Peyer's patch (tissue), 4 donors: Measurements from ENCODE around the gene SLC22A23. TPM values are rescaled to one million over a fixed set of nuclear protein-coding genes. Genes with fewer than 3 reads are reported as not detected.
"Not testable (repeated sequence)": the region's sequence is repeated elsewhere in the genome, so short reads cannot be mapped to it uniquely, and the experiment has no call there.

ENCODE experiments used
- DNase-seq, 3 donors: peaks; one replicate each; pipeline ENCODE4 v3.0.0-alpha.2; 2017 to 2019
- H3K27ac ChIP-seq, 4 donors: fragments of 200-600 bp; sonication (generic); one replicate each; pipeline ENCODE4 v1.5.1; 2016 to 2019
- H3K27me3 ChIP-seq, 2 donors: fragments of 200-600 bp; sonication (generic); one replicate each; pipeline ENCODE4 v1.5.1; 2019
- H3K36me3 ChIP-seq, 3 donors: fragments of 200-600 bp; sonication (generic); one replicate each; pipeline ENCODE4 v1.5.1; 2016 to 2019
- H3K4me1 ChIP-seq, 4 donors: fragments of 200-600 bp; sonication (generic); one replicate each; pipeline ENCODE4 v1.5.1; 2016 to 2019
- H3K4me3 ChIP-seq, 4 donors: fragments of 200-600 bp; sonication (generic); 1 replicate in 3 of 4; 2 replicates in 1 of 4; pipeline ENCODE4 v1.5.1; 2016 to 2019; ENCODE audit warnings: mild to moderate bottlenecking in 1 of 4
- H3K9me3 ChIP-seq, 4 donors: fragments of 200-600 bp; sonication (generic); one replicate each; pipeline ENCODE4 v1.5.1; 2016 to 2019; ENCODE audit warnings: mild to moderate bottlenecking in 1 of 4
- POLR2A ChIP-seq, 2 donors: fragments of 450-650 bp; IDR thresholded peaks; one replicate each; pipeline ENCODE4 v1.5.1; 2017; ENCODE audit warnings: antibody characterized with exemption in 2 of 2, mild to moderate bottlenecking in 2 of 2, moderate library complexity in 2 of 2
- total RNA-seq, 4 donors: library from RNA; depleted of rRNA; stranded (reverse); fragments of >200 nt; gene quantifications; one replicate each; pipeline ENCODE4 v1.1.0, GENCODE V29; 2016
- TF ChIP-seq, protein P1 (sequence below), 6 experiments: fragments of 450-650 bp in 4 of 6; fragments of 200-600 bp in 2 of 6; sonication (generic) in 1 of 6; IDR thresholded peaks; one replicate each; pipeline ENCODE4 v1.5.1; 2017 to 2019; ENCODE audit warnings: antibody characterized with exemption in 6 of 6, mild to moderate bottlenecking in 3 of 6, moderate library complexity in 1 of 6

Gene SLC22A23
- total RNA-seq, 4 donors from 2014 or later = 22.3 to 145 (median 91.6) TPM

DNA sequence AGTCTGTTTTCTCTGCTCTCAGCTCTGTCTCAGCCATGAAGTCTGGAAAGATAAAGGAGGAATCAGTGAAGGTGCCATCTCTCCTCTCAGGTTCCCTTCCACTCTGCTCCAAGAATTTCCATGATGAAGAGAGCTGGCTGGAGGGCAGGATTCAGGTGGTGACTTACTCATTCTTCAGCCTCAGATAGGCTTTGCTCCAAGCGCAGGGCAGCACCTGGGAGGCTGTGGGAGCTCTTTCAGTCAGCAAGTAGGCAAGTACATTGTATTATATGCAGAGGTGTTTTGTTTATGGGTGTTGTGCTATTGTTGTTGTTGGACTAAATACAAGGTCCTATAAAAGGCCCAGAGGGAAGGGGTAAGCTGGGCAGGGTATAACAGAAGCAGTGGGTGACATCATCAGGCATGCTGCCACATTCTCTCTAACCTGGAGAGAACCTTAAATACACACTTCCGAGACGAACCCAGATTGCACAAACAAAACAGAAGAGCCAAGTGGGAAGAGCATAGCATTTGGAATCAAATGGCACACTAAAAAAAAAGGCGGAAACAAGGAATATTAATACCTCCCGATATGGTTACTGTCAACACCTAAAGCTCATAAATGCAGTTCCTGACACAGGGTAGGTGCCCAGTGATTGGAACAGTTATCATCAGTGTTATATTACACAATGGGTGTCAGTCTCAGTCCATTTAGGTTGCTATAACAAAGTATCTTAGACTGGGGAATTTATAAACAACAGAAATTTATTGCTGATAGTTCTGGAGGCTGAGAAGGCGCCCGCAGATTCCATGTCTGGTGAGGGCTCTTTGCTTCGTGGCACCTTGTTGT lies 212.6 kb downstream of the SLC22A23 start:
- Histone ChIP-seq H3K9me3 (no peaks in the 10 kb centered on the region), H3K27ac (no peak overlapping the region), H3K27me3 (no peaks in the 10 kb centered on the region), H3K4me1 (peaks cover 0 to 16% (median 0%) of the 10 kb centered on the region in 4 donors), H3K4me3 (no peak overlapping the region), H3K36me3 (no peaks in the 10 kb centered on the region)
- TF ChIP-seq, protein P1, sequence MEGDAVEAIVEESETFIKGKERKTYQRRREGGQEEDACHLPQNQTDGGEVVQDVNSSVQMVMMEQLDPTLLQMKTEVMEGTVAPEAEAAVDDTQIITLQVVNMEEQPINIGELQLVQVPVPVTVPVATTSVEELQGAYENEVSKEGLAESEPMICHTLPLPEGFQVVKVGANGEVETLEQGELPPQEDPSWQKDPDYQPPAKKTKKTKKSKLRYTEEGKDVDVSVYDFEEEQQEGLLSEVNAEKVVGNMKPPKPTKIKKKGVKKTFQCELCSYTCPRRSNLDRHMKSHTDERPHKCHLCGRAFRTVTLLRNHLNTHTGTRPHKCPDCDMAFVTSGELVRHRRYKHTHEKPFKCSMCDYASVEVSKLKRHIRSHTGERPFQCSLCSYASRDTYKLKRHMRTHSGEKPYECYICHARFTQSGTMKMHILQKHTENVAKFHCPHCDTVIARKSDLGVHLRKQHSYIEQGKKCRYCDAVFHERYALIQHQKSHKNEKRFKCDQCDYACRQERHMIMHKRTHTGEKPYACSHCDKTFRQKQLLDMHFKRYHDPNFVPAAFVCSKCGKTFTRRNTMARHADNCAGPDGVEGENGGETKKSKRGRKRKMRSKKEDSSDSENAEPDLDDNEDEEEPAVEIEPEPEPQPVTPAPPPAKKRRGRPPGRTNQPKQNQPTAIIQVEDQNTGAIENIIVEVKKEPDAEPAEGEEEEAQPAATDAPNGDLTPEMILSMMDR (IDR thresholded peaks at IDR 0.05) = no peak
- no peak for TF ChIP-seq POLR2A (IDR thresholded peaks at IDR 0.05)
- no peak for DNase-seq

DNA sequence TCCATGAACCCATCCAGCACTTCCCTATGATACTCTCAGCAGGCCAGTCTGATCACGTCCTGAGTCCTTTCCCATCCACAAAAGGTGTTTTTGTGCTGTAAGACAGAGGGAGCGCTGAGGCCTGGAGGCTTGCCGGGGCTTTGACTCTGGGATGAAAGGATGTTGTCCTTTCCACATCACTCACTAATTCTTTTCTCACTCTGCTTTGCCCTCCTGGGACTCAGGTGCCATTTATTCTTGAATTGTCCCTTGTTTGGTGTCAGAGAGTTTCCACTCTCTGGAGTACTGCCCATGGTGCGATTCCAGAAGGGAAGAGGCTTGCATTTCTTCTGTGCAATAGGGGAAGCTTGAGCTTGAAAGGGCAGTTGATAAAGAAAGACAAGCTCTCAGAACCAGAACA lies 214.1 kb downstream of the SLC22A23 start:
- Histone ChIP-seq H3K4me1 (peaks cover 0 to 7% (median 0%) of the 10 kb centered on the region in 4 donors), H3K4me3 (no peak overlapping the region), H3K9me3 (no peaks in the 10 kb centered on the region), H3K36me3 (no peaks in the 10 kb centered on the region), H3K27me3 (no peaks in the 10 kb centered on the region), H3K27ac (no peak overlapping the region)
- DNase-seq = no peak
- TF ChIP-seq, protein P1 (IDR thresholded peaks at IDR 0.05) = no peak
- no peak for TF ChIP-seq POLR2A (IDR thresholded peaks at IDR 0.05)

DNA sequence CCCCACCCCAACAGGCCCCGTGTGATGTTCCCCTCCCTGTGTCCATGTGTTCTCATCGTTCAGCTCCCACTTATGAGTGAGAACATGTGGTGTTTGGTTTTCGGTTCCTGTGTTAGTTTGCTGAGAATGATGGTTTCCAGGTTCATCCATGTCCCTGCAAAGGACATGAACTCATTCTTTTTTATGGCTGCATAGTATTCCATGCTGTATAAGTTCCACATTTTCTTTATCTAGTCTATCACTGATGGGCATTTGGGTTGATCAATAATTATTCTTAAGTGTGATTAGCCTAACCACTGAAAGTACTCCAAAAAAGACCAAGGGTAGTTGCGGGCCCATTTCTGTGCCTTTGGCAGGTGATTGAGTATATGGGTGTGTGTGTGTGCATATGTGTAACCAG lies 215.1 kb downstream of the SLC22A23 start:
- not testable (repeated sequence) for H3K27ac ChIP-seq, H3K9me3 ChIP-seq, H3K27me3 ChIP-seq, DNase-seq, H3K4me3 ChIP-seq, H3K36me3 ChIP-seq, H3K4me1 ChIP-seq

DNA sequence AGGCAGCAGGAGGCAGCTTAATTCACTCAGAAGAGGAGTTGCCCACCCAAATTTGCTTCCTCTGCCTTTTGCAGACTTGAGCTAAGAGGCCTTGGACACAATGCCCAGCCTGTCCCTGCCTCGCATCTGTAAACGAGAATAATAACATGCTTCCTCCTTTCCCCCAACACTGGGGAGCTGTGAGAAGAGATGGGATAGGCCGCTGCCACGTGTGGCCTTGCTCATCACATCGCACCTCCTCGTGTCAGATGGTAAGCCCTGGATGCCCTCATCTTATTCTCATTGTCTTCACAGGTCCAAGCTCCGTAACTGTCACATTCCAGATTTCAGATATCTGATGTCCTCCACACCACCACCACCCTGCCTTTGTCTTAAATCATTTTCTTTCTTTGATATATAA lies 216.3 kb downstream of the SLC22A23 start:
- Histone ChIP-seq H3K4me3 (no peak overlapping the region), H3K4me1 (no peaks in the 10 kb centered on the region), H3K27me3 (no peaks in the 10 kb centered on the region), H3K36me3 (no peaks in the 10 kb centered on the region), H3K9me3 (no peaks in the 10 kb centered on the region), H3K27ac (no peak overlapping the region)
- TF ChIP-seq, protein P1 (IDR thresholded peaks at IDR 0.05) = no peak
- no peak for TF ChIP-seq POLR2A (IDR thresholded peaks at IDR 0.05)
- no peak for DNase-seq

DNA sequence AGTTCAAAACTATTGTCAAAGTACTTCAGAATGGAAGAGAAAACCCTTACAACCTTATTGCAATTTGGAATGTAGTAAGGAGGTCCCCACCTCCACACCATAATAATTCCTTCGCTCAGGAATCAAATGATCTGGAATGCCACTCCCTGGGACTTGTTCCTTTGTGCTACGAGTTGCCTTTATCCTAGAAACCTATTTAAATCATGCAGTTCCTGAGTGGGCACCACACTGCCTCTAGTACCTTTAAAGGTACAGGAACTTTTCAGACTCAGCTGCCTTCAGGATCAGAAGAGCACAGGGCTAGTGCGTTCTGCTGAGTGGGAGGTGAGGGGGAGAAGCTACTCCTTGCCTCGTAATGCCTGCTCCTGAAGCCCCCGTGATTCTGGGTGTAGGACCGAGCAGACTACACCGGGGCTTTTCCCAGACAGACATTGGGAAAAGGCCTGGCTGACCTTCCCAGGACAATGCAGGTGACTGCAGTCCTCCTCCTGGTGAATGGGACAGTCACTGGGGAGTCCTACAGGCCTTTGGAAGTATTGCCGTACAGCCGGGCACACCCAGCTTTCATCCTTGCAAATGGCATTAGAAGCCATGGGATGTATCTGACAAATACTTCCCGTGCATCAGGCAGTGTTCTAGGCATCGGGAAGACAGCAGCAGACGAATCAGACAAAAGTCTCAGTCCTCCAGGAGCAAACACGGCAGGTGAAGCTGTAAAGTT lies 217.6 kb downstream of the SLC22A23 start:
- H3K4me3 ChIP-seq = no peak overlapping the region
- no peaks in the 10 kb centered on the region for H3K4me1 ChIP-seq
- H3K27me3 ChIP-seq = no peaks in the 10 kb centered on the region
- DNase-seq = no peak
- H3K9me3 ChIP-seq = no peaks in the 10 kb centered on the region
- no peak overlapping the region for H3K27ac ChIP-seq
- H3K36me3 ChIP-seq = no peaks in the 10 kb centered on the region
- no peak for TF ChIP-seq POLR2A (IDR thresholded peaks at IDR 0.05)
- TF ChIP-seq, protein P1 (IDR thresholded peaks at IDR 0.05) = peak in 2 of 6 experiments; percentile 32 to 33
